Nephron (organoid): ENCODE measurements around the gene ZNF629.

Source experiments
- H3K27ac Mint-ChIP-seq, 3 experiments: 2 replicates each; pipeline ENCODE4 v1.8.0; 2020; ENCODE audit warnings: mixed read lengths in 3 of 3, mild to moderate bottlenecking in 2 of 3, moderate library complexity in 1 of 3
- H3K27me3 Mint-ChIP-seq: 2 replicates; pipeline ENCODE4 v1.8.0; 2021; ENCODE audit warnings: low read depth, mild to moderate bottlenecking, moderate library complexity, mixed read lengths
- H3K36me3 Mint-ChIP-seq: 2 replicates; pipeline ENCODE4 v1.8.0; 2020; ENCODE audit warnings: low read depth, mixed read lengths
- H3K4me1 Mint-ChIP-seq: 2 replicates; pipeline ENCODE4 v1.8.0; 2020; ENCODE audit warnings: mixed read lengths
- H3K4me3 Mint-ChIP-seq, 3 experiments: 2 replicates each; pipeline ENCODE4 v1.8.0; 2020; ENCODE audit warnings: mild to moderate bottlenecking in 3 of 3, mixed read lengths in 3 of 3, moderate library complexity in 2 of 3
- H3K9me3 Mint-ChIP-seq: 2 replicates; pipeline ENCODE4 v1.8.0; 2020; ENCODE audit warnings: mixed read lengths
- TF ChIP-seq, protein P1 (sequence below), 3 experiments: fragments of 200-600 bp; sonication (generic); IDR thresholded peaks; one replicate each; pipeline ENCODE4 v1.5.0; 2021; ENCODE audit warnings: antibody characterized with exemption in 3 of 3; ENCODE audit not compliant: unreplicated experiment in 3 of 3

Gene ZNF629

DNA sequence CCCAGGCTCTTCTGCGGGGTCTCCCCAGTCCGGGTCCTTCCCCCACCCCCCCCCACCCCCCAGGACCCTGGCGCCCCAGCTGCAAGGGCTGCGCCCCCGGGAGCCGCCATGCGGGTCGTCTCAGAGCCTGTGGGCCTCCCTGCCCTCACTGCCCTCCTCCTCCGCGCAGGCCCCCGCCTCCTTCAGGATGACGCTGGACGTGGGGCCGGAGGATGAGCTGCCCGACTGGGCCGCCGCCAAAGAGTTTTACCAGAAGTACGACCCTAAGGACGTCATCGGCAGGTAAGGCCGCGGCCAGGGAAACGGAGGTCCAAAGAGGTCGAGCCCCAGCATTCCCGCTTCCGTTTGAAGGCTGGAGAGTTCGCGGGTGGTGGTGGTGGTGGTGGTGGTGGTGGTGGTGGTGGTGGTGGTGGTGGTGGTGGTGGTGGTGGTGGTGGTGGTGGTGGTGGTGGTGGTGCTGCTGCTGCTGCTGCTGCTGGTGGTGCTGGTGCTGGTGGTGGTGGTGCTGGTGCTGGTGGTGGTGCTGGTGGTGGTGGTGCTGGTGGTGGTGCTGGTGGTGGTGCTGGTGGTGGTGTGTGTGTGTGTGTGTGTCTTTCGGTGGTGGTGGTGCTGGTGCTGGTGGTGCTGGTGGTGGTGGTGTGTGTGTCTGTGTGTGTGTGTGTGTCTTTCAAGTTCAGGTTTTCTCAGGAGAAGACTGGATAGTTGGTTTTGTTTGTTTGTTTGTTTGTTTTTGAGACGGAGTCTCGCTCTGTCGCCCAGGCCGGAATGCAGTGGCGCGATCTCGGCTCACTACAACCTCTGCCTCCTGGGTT is 38.2 kb downstream of the ZNF629 start:
- peak overlapping the region; percentile 95 to 97 (median 96) for H3K4me3 Mint-ChIP-seq
- peaks cover 20% of the 10 kb centered on the region for H3K36me3 Mint-ChIP-seq
- TF ChIP-seq, protein P1, sequence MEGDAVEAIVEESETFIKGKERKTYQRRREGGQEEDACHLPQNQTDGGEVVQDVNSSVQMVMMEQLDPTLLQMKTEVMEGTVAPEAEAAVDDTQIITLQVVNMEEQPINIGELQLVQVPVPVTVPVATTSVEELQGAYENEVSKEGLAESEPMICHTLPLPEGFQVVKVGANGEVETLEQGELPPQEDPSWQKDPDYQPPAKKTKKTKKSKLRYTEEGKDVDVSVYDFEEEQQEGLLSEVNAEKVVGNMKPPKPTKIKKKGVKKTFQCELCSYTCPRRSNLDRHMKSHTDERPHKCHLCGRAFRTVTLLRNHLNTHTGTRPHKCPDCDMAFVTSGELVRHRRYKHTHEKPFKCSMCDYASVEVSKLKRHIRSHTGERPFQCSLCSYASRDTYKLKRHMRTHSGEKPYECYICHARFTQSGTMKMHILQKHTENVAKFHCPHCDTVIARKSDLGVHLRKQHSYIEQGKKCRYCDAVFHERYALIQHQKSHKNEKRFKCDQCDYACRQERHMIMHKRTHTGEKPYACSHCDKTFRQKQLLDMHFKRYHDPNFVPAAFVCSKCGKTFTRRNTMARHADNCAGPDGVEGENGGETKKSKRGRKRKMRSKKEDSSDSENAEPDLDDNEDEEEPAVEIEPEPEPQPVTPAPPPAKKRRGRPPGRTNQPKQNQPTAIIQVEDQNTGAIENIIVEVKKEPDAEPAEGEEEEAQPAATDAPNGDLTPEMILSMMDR (IDR thresholded peaks at IDR 0.05; ENCODE audit: unreplicated experiment in 3 of 3) = no peak
- H3K9me3 Mint-ChIP-seq = no peaks in the 10 kb centered on the region
- H3K27me3 Mint-ChIP-seq = no peaks in the 10 kb centered on the region
- no peaks in the 10 kb centered on the region for H3K4me1 Mint-ChIP-seq
- peak overlapping the region in 1 of 3 experiments; percentile 23 for H3K27ac Mint-ChIP-seq

GRCh38 chr16:30747799-30748633 is 39.0 kb downstream of the ZNF629 start, which contains the start of gene PHKG2:
TSS of gene PHKG2 (plus strand) at chr16:30748425. CDS start at chr16:30748821, 396 bp downstream.
- Mint-ChIP-seq H3K9me3 (no peaks in the 10 kb centered on the region), H3K27me3 (no peaks in the 10 kb centered on the region), H3K27ac (peak within 1 kb of the TSS; percentile 10 to 73 (median 23)), H3K4me3 (peak within 1 kb of the TSS; percentile 95 to 97 (median 96)), H3K36me3 (peaks cover 23% of the 10 kb centered on the region), H3K4me1 (no peaks in the 10 kb centered on the region)
- TF ChIP-seq, protein P1 (IDR thresholded peaks at IDR 0.05; ENCODE audit: unreplicated experiment in 3 of 3) = no peak

GRCh38 chr16:30747331-30747730 is 39.7 kb downstream of the ZNF629 start:
- TF ChIP-seq, protein P1 (IDR thresholded peaks at IDR 0.05; ENCODE audit: unreplicated experiment in 3 of 3) = no peak
- H3K4me1 Mint-ChIP-seq = no peaks in the 10 kb centered on the region
- H3K4me3 Mint-ChIP-seq = peak overlapping the region; percentile 95 to 97 (median 96)
- H3K27ac Mint-ChIP-seq = peak overlapping the region; percentile 10 to 73 (median 23)
- no peaks in the 10 kb centered on the region for H3K9me3 Mint-ChIP-seq
- peaks cover 23% of the 10 kb centered on the region for H3K36me3 Mint-ChIP-seq
- no peaks in the 10 kb centered on the region for H3K27me3 Mint-ChIP-seq

DNA sequence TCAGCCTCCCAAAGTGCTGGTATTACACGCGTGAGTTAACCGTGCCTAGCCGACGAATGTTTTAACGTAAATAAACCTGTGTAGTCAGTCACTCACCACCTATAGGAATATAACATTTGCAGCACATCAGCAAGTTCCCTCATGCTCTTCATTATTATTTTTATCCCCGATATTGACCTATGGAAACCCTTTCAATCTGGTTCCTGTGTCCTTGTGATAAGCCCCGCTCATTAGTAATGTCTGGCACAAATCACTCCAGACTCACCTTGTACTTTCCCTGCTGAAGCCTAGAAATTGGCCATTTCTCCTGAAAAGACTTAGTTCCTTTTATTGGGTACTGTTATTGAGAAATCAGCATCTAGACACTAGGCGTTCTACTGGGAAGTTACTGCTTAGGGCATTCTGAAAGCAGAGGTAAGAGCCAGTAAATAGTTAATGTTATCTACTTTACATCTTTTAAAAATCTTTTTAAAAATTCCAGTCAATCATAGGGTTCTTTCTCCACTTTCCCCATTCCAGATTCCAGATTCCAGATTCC is 40.3 kb downstream of the ZNF629 start:
- H3K27me3 Mint-ChIP-seq = no peaks in the 10 kb centered on the region

DNA sequence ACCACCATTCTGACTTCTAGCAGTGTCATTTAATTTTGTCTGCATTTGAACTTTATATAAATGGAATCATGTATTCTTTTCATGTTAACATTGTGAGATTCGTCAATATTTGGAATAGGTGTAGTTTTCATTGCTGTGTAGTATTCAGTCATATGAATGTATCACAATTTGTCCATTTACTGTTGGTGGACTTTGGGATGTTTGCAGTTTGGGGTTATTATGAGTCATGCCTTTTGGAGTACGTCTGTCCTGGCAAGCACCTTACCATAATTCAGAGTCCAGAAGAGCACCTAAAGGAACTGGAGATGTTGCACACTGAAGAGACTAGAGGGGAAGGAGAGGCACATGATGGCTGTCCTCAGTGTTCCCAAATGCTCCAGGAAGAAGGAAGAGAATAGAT is 41.9 kb downstream of the ZNF629 start:
- Mint-ChIP-seq H3K9me3 (no peaks in the 10 kb centered on the region), H3K36me3 (peaks cover 33% of the 10 kb centered on the region), H3K27ac (no peak overlapping the region), H3K27me3 (no peaks in the 10 kb centered on the region), H3K4me1 (peaks cover 7% of the 10 kb centered on the region), H3K4me3 (peak overlapping the region in 2 of 3 experiments; percentile 39 to 40)
- TF ChIP-seq, protein P1 (IDR thresholded peaks at IDR 0.05; ENCODE audit: unreplicated experiment in 3 of 3) = no peak

More for the DNA sequence above, 40.3 kb downstream of the ZNF629 start:
- Mint-ChIP-seq H3K36me3 (peaks cover 29% of the 10 kb centered on the region), H3K4me1 (no peaks in the 10 kb centered on the region), H3K9me3 (no peaks in the 10 kb centered on the region), H3K4me3 (peak overlapping the region in 1 of 3 experiments; percentile 97), H3K27ac (no peak overlapping the region)
- TF ChIP-seq, protein P1 (IDR thresholded peaks at IDR 0.05; ENCODE audit: unreplicated experiment in 3 of 3) = no peak
